GM19438 (cell line): ENCODE results near the gene SULT1A3.
A peak's percentile ranks its signal among the peaks of the same experiment; 100 is the strongest.
"Not testable (repeated sequence)": the region's sequence is repeated elsewhere in the genome, so short reads cannot be mapped to it uniquely, and the experiment has no call there.

ENCODE experiments used
- ATAC-seq: cut with Tn5 transposase; IDR thresholded peaks from one replicate; pipeline ENCODE4 v1.9.1; 2021; ENCODE audit warnings: low read depth; ENCODE audit not compliant: unreplicated experiment

SULT1A3 gene

GRCh38 chr16:30186444-30186781 lies 12.6 kb upstream of the SULT1A3 start:
- no peak for ATAC-seq

GRCh38 chr16:30186782-30187555 lies 12.1 kb upstream of the SULT1A3 start:
- no peak for ATAC-seq

GRCh38 chr16:30187556-30187865 lies 11.5 kb upstream of the SULT1A3 start:
- no peak for ATAC-seq

- ATAC-seq, result no peak
Observed at GRCh38 chr16:30187971-30188561, 11.0 kb upstream of the SULT1A3 start.

- ATAC-seq, result not testable (repeated sequence)
Observed at GRCh38 chr16:30191158-30191557, 7.9 kb upstream of the SULT1A3 start.

- ATAC-seq, result not testable (repeated sequence)
Observed at GRCh38 chr16:30193098-30193497, 6.0 kb upstream of the SULT1A3 start.

- ATAC-seq, result peak; percentile 92
Observed at GRCh38 chr16:30193615-30194014, 5.4 kb upstream of the SULT1A3 start, which contains the start of the genes BOLA2B and SLX1A. Gene BOLA2B, minus strand, starts transcription at chr16:30193666. Its CDS starts 71 bp downstream, at chr16:30193595. Gene SLX1A, plus strand, starts transcription at chr16:30193875. Its CDS starts 210 bp downstream, at chr16:30194085.

GRCh38 chr16:30194172-30194925 lies 4.7 kb upstream of the SULT1A3 start:
- peak; percentile 64 for ATAC-seq

- not testable (repeated sequence) for ATAC-seq
Observed at GRCh38 chr16:30197001-30197400, 2.1 kb upstream of the SULT1A3 start.

GRCh38 chr16:30199608-30200343 lies 721 bp downstream of the SULT1A3 start:
- ATAC-seq, result not testable (repeated sequence)

GRCh38 chr16:30205541-30206236 lies 6.6 kb downstream of the SULT1A3 start:
- ATAC-seq, result not testable (repeated sequence)

GRCh38 chr16:30206252-30206651 lies 7.2 kb downstream of the SULT1A3 start:
- ATAC-seq, result not testable (repeated sequence)

GRCh38 chr16:30207063-30207704 lies 8.1 kb downstream of the SULT1A3 start:
- ATAC-seq, result not testable (repeated sequence)

- not testable (repeated sequence) for ATAC-seq
Observed at GRCh38 chr16:30209032-30209431, 10.0 kb downstream of the SULT1A3 start.

GRCh38 chr16:30211414-30211813 lies 12.4 kb downstream of the SULT1A3 start:
- not testable (repeated sequence) for ATAC-seq

GRCh38 chr16:30217082-30217481 lies 18.0 kb downstream of the SULT1A3 start:
- not testable (repeated sequence) for ATAC-seq

GRCh38 chr16:30248379-30248778 lies 49.3 kb downstream of the SULT1A3 start, which contains the start of gene NPIPB13:
Gene NPIPB13, minus strand, starts transcription at chr16:30248479. Its CDS starts 2,906 bp downstream, at chr16:30245573.
- ATAC-seq, result not testable (repeated sequence)
